GM23338 (cell line): ENCODE data around the gene RBM12. TPM values are rescaled to one million over a fixed set of nuclear protein-coding genes. Genes with fewer than 3 reads are reported as not detected.

Experiments used
- ATAC-seq: fragments of 200-7000 bp; cut with Tn5 transposase; 3 replicates; pipeline ENCODE4 v1.9.1; 2020
- DNase-seq: peaks from one replicate; pipeline ENCODE4 v3.0.0-alpha.2; 2015; ENCODE audit warnings: low spot score
- H2AFZ ChIP-seq: fragments of 200-600 bp; sonication (generic); 2 replicates; pipeline ENCODE4 v1.8.0; 2016; ENCODE audit warnings: antibody characterized with exemption, mild to moderate bottlenecking, moderate library complexity
- H3F3A ChIP-seq: fragments of 200-600 bp; sonication (generic); replicated peaks from 2 replicates; pipeline ENCODE4 v1.8.0; 2017; ENCODE audit warnings: antibody characterized with exemption, mixed run types, low read depth
- H3K27ac ChIP-seq: fragments of 200-600 bp; sonication (generic); 2 replicates; pipeline ENCODE4 v1.6.1; 2016; ENCODE audit warnings: low read depth
- H3K27me3 ChIP-seq: fragments of 200-600 bp; sonication (generic); 2 replicates; pipeline ENCODE4 v1.8.0; 2016; ENCODE audit warnings: mild to moderate bottlenecking, mixed run types, moderate library complexity; ENCODE audit not compliant: insufficient read depth
- H3K36me3 ChIP-seq: fragments of 200-600 bp; sonication (generic); 2 replicates; pipeline ENCODE4 v1.8.0; 2016; ENCODE audit warnings: mild to moderate bottlenecking; ENCODE audit not compliant: insufficient read depth
- H3K4me1 ChIP-seq: fragments of 200-600 bp; sonication (generic); 2 replicates; pipeline ENCODE4 v1.8.0; 2016; ENCODE audit warnings: mild to moderate bottlenecking, moderate library complexity; ENCODE audit not compliant: insufficient read depth
- H3K4me2 ChIP-seq: fragments of 200-600 bp; sonication (generic); 2 replicates; pipeline ENCODE4 v1.7.1; 2017; ENCODE audit warnings: mixed run types
- H3K4me3 ChIP-seq: fragments of 200-600 bp; sonication (generic); 2 replicates; pipeline ENCODE4 v1.6.1; 2016; ENCODE audit warnings: mixed run types
- H3K79me2 ChIP-seq: fragments of 200-600 bp; sonication (generic); replicated peaks from 2 replicates; pipeline ENCODE4 v1.8.0; 2017; ENCODE audit warnings: mild to moderate bottlenecking; ENCODE audit not compliant: insufficient read depth
- H3K9me2 ChIP-seq: fragments of 200-600 bp; sonication (generic); 2 replicates; pipeline ENCODE4 v1.8.0; 2017; ENCODE audit not compliant: insufficient read depth
- H4K20me1 ChIP-seq: fragments of 200-600 bp; sonication (generic); replicated peaks from 2 replicates; pipeline ENCODE4 v1.8.0; 2017; ENCODE audit warnings: mild to moderate bottlenecking; ENCODE audit not compliant: insufficient read depth
- H3K27ac Mint-ChIP-seq: 2 replicates; pipeline ENCODE4 v1.8.0; 2020; ENCODE audit warnings: inconsistent platforms, mild to moderate bottlenecking, moderate library complexity, mixed read lengths
- H3K27me3 Mint-ChIP-seq: 3 replicates; pipeline ENCODE4 v1.8.0; 2022; ENCODE audit warnings: low read depth, mild to moderate bottlenecking, moderate library complexity, mixed read lengths, inconsistent platforms; ENCODE audit not compliant: insufficient read depth, poor library complexity
- H3K36me3 Mint-ChIP-seq: 3 replicates; pipeline ENCODE4 v1.8.0; 2021; ENCODE audit warnings: low read depth, mild to moderate bottlenecking, inconsistent platforms, moderate library complexity, mixed read lengths
- H3K4me1 Mint-ChIP-seq: 3 replicates; pipeline ENCODE4 v1.8.0; 2020; ENCODE audit warnings: mild to moderate bottlenecking, inconsistent platforms, mixed read lengths
- H3K4me3 Mint-ChIP-seq: 3 replicates; pipeline ENCODE4 v1.8.0; 2021; ENCODE audit warnings: moderate library complexity, mild to moderate bottlenecking, inconsistent platforms, mixed read lengths
- H3K9me3 Mint-ChIP-seq: 3 replicates; pipeline ENCODE4 v1.8.0; 2020; ENCODE audit warnings: moderate library complexity, mild to moderate bottlenecking, inconsistent platforms, mixed read lengths
- CREB1 ChIP-seq: fragments of 250-450 bp; sonication (Bioruptor Pico); IDR thresholded peaks from 2 replicates; pipeline ENCODE4 v1.5.0; 2020; ENCODE audit warnings: low read depth, mild to moderate bottlenecking, moderate library complexity
- CTCF ChIP-seq, 2 experiments: fragments of 200-600 bp in 1 of 2; sonication (generic) in 1 of 2; conservative IDR thresholded peaks; 2 replicates each; pipeline versions ENCODE4 v1.5.1 to v1.6.1; 2016 to 2017; ENCODE audit warnings: antibody characterized with exemption in 2 of 2, low read depth in 2 of 2, mild to moderate bottlenecking in 2 of 2, moderate library complexity in 1 of 2
- EZH2 ChIP-seq: fragments of 200-600 bp; sonication (generic); IDR thresholded peaks from one replicate; pipeline ENCODE4 v1.8.0; 2017; ENCODE audit warnings: antibody characterized with exemption, mild to moderate bottlenecking, low read depth; ENCODE audit not compliant: unreplicated experiment
- EZH2phosphoT487 ChIP-seq: fragments of 200-600 bp; sonication (generic); IDR thresholded peaks from one replicate; pipeline ENCODE4 v1.8.1; 2018; ENCODE audit warnings: antibody characterized with exemption; ENCODE audit not compliant: unreplicated experiment
- NANOG ChIP-seq: IDR thresholded peaks from 2 replicates; pipeline ENCODE4 v1.6.1; 2016; ENCODE audit warnings: antibody characterized with exemption, borderline replicate concordance
- POLR2AphosphoS5 ChIP-seq: IDR thresholded peaks from 2 replicates; pipeline ENCODE4 v1.6.1; 2016; ENCODE audit warnings: antibody characterized with exemption, low read depth
- ZNF114 ChIP-seq: fragments of 250-450 bp; sonication (Bioruptor Pico); IDR thresholded peaks from 2 replicates; pipeline ENCODE4 v1.5.0; 2020; ENCODE audit warnings: mild to moderate bottlenecking, moderate library complexity
- ZNF331 ChIP-seq: fragments of 250-450 bp; sonication (Bioruptor Pico); IDR thresholded peaks from 2 replicates; pipeline ENCODE4 v1.5.0; 2020; ENCODE audit warnings: low read depth, mild to moderate bottlenecking, moderate library complexity
- polyA plus RNA-seq: library from polyadenylated mRNA; unstranded; fragments of >200 nt; fragmentation: Nextera tagmentation; extraction: Ambion mirVana; gene quantifications from 2 replicates; pipeline ENCODE4 v1.2.1, GENCODE V29; 2016
- total RNA-seq: library from RNA; depleted of rRNA; stranded (reverse); fragments of >200 nt; shearing (Covaris generic); gene quantifications from 2 replicates; pipeline ENCODE4 v1.2.3, GENCODE V29; 2014
- TF ChIP-seq, protein P1 (sequence below): fragments of 250-450 bp; sonication (Bioruptor Pico); IDR thresholded peaks from 2 replicates; pipeline ENCODE4 v1.5.0; 2020; ENCODE audit warnings: mild to moderate bottlenecking, moderate library complexity
- TF ChIP-seq, protein P2 (sequence below): IDR thresholded peaks from 2 replicates; pipeline ENCODE4 v1.6.1; 2016; ENCODE audit warnings: antibody characterized with exemption
- TF ChIP-seq, protein P3 (sequence below): IDR thresholded peaks from one replicate; pipeline ENCODE4 v1.6.1; 2018; ENCODE audit warnings: antibody characterized with exemption; ENCODE audit not compliant: unreplicated experiment

RBM12 gene
- total and polyA plus RNA-seq, 2 experiments from 2014 or later, result 22.3 to 82.2 TPM

- TF ChIP-seq EZH2phosphoT487 (no peak), POLR2AphosphoS5 (no peak), CREB1 (CRISPR knock-in tag) (no peak)
- TF ChIP-seq, protein P1, sequence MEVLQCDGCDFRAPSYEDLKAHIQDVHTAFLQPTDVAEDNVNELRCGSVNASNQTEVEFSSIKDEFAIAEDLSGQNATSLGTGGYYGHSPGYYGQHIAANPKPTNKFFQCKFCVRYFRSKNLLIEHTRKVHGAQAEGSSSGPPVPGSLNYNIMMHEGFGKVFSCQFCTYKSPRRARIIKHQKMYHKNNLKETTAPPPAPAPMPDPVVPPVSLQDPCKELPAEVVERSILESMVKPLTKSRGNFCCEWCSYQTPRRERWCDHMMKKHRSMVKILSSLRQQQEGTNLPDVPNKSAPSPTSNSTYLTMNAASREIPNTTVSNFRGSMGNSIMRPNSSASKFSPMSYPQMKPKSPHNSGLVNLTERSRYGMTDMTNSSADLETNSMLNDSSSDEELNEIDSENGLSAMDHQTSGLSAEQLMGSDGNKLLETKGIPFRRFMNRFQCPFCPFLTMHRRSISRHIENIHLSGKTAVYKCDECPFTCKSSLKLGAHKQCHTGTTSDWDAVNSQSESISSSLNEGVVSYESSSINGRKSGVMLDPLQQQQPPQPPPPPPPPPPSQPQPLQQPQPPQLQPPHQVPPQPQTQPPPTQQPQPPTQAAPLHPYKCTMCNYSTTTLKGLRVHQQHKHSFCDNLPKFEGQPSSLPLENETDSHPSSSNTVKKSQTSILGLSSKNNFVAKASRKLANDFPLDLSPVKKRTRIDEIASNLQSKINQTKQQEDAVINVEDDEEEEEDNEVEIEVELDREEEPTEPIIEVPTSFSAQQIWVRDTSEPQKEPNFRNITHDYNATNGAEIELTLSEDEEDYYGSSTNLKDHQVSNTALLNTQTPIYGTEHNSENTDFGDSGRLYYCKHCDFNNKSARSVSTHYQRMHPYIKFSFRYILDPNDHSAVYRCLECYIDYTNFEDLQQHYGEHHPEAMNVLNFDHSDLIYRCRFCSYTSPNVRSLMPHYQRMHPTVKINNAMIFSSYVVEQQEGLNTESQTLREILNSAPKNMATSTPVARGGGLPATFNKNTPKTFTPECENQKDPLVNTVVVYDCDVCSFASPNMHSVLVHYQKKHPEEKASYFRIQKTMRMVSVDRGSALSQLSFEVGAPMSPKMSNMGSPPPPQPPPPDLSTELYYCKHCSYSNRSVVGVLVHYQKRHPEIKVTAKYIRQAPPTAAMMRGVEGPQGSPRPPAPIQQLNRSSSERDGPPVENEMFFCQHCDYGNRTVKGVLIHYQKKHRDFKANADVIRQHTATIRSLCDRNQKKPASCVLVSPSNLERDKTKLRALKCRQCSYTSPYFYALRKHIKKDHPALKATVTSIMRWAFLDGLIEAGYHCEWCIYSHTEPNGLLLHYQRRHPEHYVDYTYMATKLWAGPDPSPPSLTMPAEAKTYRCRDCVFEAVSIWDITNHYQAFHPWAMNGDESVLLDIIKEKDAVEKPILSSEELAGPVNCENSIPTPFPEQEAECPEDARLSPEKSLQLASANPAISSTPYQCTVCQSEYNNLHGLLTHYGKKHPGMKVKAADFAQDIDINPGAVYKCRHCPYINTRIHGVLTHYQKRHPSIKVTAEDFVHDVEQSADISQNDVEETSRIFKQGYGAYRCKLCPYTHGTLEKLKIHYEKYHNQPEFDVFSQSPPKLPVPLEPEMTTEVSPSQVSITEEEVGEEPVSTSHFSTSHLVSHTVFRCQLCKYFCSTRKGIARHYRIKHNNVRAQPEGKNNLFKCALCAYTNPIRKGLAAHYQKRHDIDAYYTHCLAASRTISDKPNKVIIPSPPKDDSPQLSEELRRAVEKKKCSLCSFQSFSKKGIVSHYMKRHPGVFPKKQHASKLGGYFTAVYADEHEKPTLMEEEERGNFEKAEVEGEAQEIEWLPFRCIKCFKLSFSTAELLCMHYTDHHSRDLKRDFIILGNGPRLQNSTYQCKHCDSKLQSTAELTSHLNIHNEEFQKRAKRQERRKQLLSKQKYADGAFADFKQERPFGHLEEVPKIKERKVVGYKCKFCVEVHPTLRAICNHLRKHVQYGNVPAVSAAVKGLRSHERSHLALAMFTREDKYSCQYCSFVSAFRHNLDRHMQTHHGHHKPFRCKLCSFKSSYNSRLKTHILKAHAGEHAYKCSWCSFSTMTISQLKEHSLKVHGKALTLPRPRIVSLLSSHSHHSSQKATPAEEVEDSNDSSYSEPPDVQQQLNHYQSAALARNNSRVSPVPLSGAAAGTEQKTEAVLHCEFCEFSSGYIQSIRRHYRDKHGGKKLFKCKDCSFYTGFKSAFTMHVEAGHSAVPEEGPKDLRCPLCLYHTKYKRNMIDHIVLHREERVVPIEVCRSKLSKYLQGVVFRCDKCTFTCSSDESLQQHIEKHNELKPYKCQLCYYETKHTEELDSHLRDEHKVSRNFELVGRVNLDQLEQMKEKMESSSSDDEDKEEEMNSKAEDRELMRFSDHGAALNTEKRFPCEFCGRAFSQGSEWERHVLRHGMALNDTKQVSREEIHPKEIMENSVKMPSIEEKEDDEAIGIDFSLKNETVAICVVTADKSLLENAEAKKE (CRISPR knock-in tag), result no peak
These were observed 25.9 kb downstream of the RBM12 start (continued) for GRCh38 chr20:35638751-35639150.

DNA sequence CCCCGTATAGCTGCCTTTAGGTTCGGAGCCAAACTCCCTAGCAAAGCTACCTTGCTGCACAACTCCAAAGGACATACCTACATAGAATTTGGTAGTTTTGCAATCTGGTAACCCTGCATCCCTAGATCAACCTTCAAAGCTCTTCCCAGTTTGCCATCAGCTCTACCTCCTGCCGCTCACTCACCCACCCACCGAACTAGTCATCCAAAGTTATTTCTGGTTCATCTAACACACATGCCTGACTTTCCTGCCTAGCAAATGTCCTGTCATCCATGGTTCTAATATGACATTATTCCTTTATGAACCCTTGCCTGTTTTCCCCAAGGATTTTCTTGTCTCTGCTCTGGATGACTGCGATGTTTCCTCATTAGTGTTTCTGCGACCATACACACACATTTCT, 27.4 kb downstream of the RBM12 start:
- no peaks in the 10 kb centered on the region for H3K9me3 Mint-ChIP-seq
- ATAC-seq (no peak), DNase-seq (no peak)
- Histone ChIP-seq H3K79me2 (peaks cover 83% of the 10 kb centered on the region), H3K27me3 (no peaks in the 10 kb centered on the region), H3K4me2 (no peak overlapping the region), H3K4me1 (peaks cover 21% of the 10 kb centered on the region; the same call in 1 of the 2 replicates), H3F3A (no peaks in the 10 kb centered on the region), H4K20me1 (peaks cover 50% of the 10 kb centered on the region), H3K27ac (no peak overlapping the region), H3K4me3 (no peak overlapping the region), H2AFZ (no peak overlapping the region), H3K9me2 (no peaks in the 10 kb centered on the region), H3K36me3 (no peaks in the 10 kb centered on the region)
- H3K4me1 Mint-ChIP-seq, result peaks cover 27% of the 10 kb centered on the region
- H3K27ac Mint-ChIP-seq, result no peak overlapping the region
- no peak overlapping the region for H3K4me3 Mint-ChIP-seq
- H3K27me3 Mint-ChIP-seq, result peaks cover 4% of the 10 kb centered on the region
- H3K36me3 Mint-ChIP-seq, result peaks cover 4% of the 10 kb centered on the region; the same call in 2 of the 3 replicates
- no peak for TF ChIP-seq CTCF (conservative IDR thresholded peaks at IDR 0.05; ENCODE audit: low read depth in 2 of 2)
- TF ChIP-seq POLR2AphosphoS5, result no peak
- TF ChIP-seq, protein P2, sequence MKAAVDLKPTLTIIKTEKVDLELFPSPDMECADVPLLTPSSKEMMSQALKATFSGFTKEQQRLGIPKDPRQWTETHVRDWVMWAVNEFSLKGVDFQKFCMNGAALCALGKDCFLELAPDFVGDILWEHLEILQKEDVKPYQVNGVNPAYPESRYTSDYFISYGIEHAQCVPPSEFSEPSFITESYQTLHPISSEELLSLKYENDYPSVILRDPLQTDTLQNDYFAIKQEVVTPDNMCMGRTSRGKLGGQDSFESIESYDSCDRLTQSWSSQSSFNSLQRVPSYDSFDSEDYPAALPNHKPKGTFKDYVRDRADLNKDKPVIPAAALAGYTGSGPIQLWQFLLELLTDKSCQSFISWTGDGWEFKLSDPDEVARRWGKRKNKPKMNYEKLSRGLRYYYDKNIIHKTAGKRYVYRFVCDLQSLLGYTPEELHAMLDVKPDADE, result no peak
- TF ChIP-seq, protein P3, sequence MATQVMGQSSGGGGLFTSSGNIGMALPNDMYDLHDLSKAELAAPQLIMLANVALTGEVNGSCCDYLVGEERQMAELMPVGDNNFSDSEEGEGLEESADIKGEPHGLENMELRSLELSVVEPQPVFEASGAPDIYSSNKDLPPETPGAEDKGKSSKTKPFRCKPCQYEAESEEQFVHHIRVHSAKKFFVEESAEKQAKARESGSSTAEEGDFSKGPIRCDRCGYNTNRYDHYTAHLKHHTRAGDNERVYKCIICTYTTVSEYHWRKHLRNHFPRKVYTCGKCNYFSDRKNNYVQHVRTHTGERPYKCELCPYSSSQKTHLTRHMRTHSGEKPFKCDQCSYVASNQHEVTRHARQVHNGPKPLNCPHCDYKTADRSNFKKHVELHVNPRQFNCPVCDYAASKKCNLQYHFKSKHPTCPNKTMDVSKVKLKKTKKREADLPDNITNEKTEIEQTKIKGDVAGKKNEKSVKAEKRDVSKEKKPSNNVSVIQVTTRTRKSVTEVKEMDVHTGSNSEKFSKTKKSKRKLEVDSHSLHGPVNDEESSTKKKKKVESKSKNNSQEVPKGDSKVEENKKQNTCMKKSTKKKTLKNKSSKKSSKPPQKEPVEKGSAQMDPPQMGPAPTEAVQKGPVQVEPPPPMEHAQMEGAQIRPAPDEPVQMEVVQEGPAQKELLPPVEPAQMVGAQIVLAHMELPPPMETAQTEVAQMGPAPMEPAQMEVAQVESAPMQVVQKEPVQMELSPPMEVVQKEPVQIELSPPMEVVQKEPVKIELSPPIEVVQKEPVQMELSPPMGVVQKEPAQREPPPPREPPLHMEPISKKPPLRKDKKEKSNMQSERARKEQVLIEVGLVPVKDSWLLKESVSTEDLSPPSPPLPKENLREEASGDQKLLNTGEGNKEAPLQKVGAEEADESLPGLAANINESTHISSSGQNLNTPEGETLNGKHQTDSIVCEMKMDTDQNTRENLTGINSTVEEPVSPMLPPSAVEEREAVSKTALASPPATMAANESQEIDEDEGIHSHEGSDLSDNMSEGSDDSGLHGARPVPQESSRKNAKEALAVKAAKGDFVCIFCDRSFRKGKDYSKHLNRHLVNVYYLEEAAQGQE, result no peak
- TF ChIP-seq ZNF331 (CRISPR knock-in tag), result no peak
- no peak for TF ChIP-seq NANOG
- TF ChIP-seq EZH2, result no peak
- no peak for TF ChIP-seq ZNF114 (CRISPR knock-in tag)
